HUES48 (cell line): ENCODE results near the gene NUTM2E.
"Not testable (repeated sequence)": the region's sequence is repeated elsewhere in the genome, so short reads cannot be mapped to it uniquely, and the experiment has no call there.

ENCODE experiments used
- H3K27ac ChIP-seq: one replicate; pipeline ENCODE4 v1.7.0; 2013; ENCODE audit warnings: low read depth, low read length, inconsistent platforms
- H3K27me3 ChIP-seq: 2 replicates; pipeline ENCODE4 v1.6.1; 2013; ENCODE audit warnings: mild to moderate bottlenecking, low read length; ENCODE audit not compliant: control insufficient read depth, insufficient read depth
- H3K36me3 ChIP-seq: 2 replicates; pipeline ENCODE4 v1.6.1; 2013; ENCODE audit warnings: low read length; ENCODE audit not compliant: control insufficient read depth, insufficient read depth
- H3K4me1 ChIP-seq: 2 replicates; pipeline ENCODE4 v1.6.1; 2013; ENCODE audit warnings: mild to moderate bottlenecking, low read length; ENCODE audit not compliant: control insufficient read depth, insufficient read depth
- H3K4me3 ChIP-seq: 2 replicates; pipeline ENCODE4 v1.5.1; 2013; ENCODE audit warnings: mild to moderate bottlenecking, low read depth, low read length
- H3K9ac ChIP-seq: 2 replicates; pipeline ENCODE4 v1.6.1; 2013; ENCODE audit warnings: mild to moderate bottlenecking, low read depth, low read length, moderate library complexity
- H3K9me3 ChIP-seq: 2 replicates; pipeline ENCODE4 v1.6.1; 2013; ENCODE audit warnings: low read length; ENCODE audit not compliant: control insufficient read depth, insufficient read depth

Gene NUTM2E

DNA sequence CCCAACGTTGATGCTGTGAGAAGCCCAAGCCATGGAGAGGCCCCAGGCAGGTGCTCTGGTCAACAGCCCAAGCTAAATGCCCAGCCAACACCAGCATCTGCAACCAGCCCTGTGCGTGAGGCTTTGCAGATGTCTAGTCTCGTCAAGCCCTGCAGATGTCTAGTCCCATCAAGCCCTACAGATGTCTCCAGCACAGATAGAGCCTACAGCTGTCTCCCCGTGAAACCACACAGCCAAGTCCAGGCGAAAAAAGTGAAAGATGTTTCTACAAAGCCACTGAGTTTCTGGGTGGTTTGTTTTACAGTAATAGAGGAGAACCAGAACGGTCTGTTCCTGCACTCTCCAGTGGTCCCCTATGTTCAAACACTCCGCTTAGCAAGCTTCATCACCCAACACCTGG is 41.5 kb downstream of the NUTM2E start:
- H3K9me3 ChIP-seq, H3K9ac ChIP-seq, H3K27ac ChIP-seq, H3K4me1 ChIP-seq, H3K36me3 ChIP-seq, H3K4me3 ChIP-seq, H3K27me3 ChIP-seq: not testable (repeated sequence)

DNA sequence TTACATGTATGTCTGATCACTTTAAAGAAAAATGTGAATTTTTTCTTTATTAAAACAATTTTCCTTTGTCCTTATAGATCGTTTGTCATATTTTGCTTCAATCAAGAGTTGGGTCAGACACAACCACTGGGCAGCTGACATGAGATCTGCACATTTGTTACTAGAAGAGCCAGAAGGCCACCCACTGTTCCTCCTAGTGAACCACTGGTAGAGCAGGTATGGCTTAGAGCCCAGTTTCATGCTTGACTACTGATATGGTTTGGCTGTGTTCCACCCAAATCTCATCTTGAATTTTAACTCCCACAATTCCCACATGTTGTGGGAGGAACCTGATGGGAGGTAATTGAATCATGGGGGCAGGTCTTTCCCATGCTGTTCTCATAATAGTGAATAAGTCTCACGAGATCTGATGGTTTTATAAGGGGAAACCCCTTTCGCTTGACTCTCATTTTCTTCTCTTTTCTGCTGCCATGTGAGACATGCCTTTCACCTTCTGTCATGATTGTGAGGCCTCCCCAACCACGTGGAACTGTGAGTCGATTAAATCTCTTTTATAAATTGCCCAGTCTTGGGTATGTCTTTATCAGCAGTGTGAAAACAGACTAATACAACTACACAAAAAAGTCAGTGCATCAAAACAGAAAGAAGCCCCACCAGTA is 43.0 kb downstream of the NUTM2E start:
- not testable (repeated sequence) for H3K4me3 ChIP-seq, H3K36me3 ChIP-seq, H3K4me1 ChIP-seq, H3K9ac ChIP-seq, H3K9me3 ChIP-seq, H3K27me3 ChIP-seq, H3K27ac ChIP-seq

DNA sequence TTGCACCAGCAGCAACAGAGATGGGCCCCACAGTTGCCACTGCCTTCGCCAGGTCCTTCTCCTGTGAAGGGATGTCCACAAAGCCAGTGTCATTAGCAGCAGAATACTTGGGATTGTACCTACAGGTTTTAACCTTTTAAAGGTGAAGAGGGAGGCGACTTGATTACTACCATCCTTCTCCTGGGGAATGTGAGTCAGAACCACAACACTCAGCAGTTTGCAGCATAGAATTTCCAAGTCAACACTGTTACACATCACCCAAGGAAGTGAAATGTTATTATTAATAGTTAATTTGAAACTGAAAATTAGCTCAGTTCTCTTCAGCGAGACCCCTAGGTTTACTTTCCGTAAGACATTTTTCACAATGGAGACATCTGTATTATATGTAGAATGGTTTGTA is 45.2 kb downstream of the NUTM2E start:
- not testable (repeated sequence) for H3K9ac ChIP-seq, H3K4me3 ChIP-seq, H3K36me3 ChIP-seq, H3K9me3 ChIP-seq, H3K27ac ChIP-seq, H3K27me3 ChIP-seq, H3K4me1 ChIP-seq
